Measurements from ENCODE around the gene TWF2.

Gene TWF2

GRCh38 chr3:52181543-52181942 lies 57.4 kb downstream of the TWF2 start:
- TF ChIP-seq MAX (IDR thresholded peaks at IDR 0.05) = no peak
- no peak for TF ChIP-seq TEAD4 (IDR thresholded peaks at IDR 0.05)
- no peak for TF ChIP-seq FOXM1 (IDR thresholded peaks at IDR 0.05; ENCODE audit: borderline replicate concordance, low read depth)
- TF ChIP-seq TCF12 (IDR thresholded peaks at IDR 0.05; ENCODE audit: low read depth) = no peak
- no peak for TF ChIP-seq TAF1 (IDR thresholded peaks at IDR 0.05; ENCODE audit: low read depth)
- TF ChIP-seq USF1 (IDR thresholded peaks at IDR 0.05) = no peak
- no peak for TF ChIP-seq ZBTB7A (IDR thresholded peaks at IDR 0.05; ENCODE audit: low read depth)
- no peak for TF ChIP-seq CREB1 (IDR thresholded peaks at IDR 0.05; ENCODE audit: low read depth)
- no peak for TF ChIP-seq NFIC (IDR thresholded peaks at IDR 0.05)
- TF ChIP-seq EP300 (IDR thresholded peaks at IDR 0.05; ENCODE audit: borderline replicate concordance) = no peak
- no peak for TF ChIP-seq CEBPB (IDR thresholded peaks at IDR 0.05)
- TF ChIP-seq YY1 (IDR thresholded peaks at IDR 0.05; ENCODE audit: low read depth) = no peak
- no peak for TF ChIP-seq EGR1 (IDR thresholded peaks at IDR 0.05)
- no peak for TF ChIP-seq REST (IDR thresholded peaks at IDR 0.05; ENCODE audit: low read depth)
